MV-4-11 (cell line): ENCODE data around the gene ZNF90.
"Not testable (repeated sequence)": the region's sequence is repeated elsewhere in the genome, so short reads cannot be mapped to it uniquely, and the experiment has no call there.

Experiments used
- DNase-seq: peaks from one replicate; lab custom pipeline; 2025; lab: John Stamatoyannopoulos, UW

The ZNF90 gene

GRCh38 chr19:20077791-20078463 is at the start of gene ZNF90:
Gene ZNF90, plus strand, starts transcription at chr19:20078000. Its CDS starts 133 bp downstream, at chr19:20078133.
- no peak for DNase-seq

- no peak for DNase-seq
Observed at GRCh38 chr19:20028611-20029010, 49.2 kb upstream of the ZNF90 start.

GRCh38 chr19:20035935-20036334 is 41.9 kb upstream of the ZNF90 start:
- DNase-seq: no peak

GRCh38 chr19:20038358-20039202 is 39.2 kb upstream of the ZNF90 start:
- DNase-seq: no peak

GRCh38 chr19:20039203-20039723 is 38.5 kb upstream of the ZNF90 start, which contains the start of gene ZNF682:
Gene ZNF682, minus strand, starts transcription at chr19:20039505. Its CDS starts 160 bp downstream, at chr19:20039345.
- DNase-seq: no peak

GRCh38 chr19:20044663-20045062 is 33.1 kb upstream of the ZNF90 start:
- DNase-seq: no peak

GRCh38 chr19:20045742-20046141 is 32.1 kb upstream of the ZNF90 start:
- not testable (repeated sequence) for DNase-seq

GRCh38 chr19:20051841-20052768 is 25.7 kb upstream of the ZNF90 start:
- no peak for DNase-seq

GRCh38 chr19:20058738-20059137 is 19.1 kb upstream of the ZNF90 start:
- not testable (repeated sequence) for DNase-seq

GRCh38 chr19:20060282-20060681 is 17.5 kb upstream of the ZNF90 start:
- DNase-seq: no peak

GRCh38 chr19:20066861-20067260 is 10.9 kb upstream of the ZNF90 start:
- no peak for DNase-seq

GRCh38 chr19:20067943-20068342 is 9.9 kb upstream of the ZNF90 start:
- no peak for DNase-seq

- DNase-seq: not testable (repeated sequence)
Observed at GRCh38 chr19:20068559-20068958, 9.2 kb upstream of the ZNF90 start.

GRCh38 chr19:20070691-20071090 is 7.1 kb upstream of the ZNF90 start:
- no peak for DNase-seq

GRCh38 chr19:20072936-20073335 is 4.9 kb upstream of the ZNF90 start:
- no peak for DNase-seq

GRCh38 chr19:20078581-20079031 is 806 bp downstream of the ZNF90 start:
- no peak for DNase-seq

GRCh38 chr19:20079476-20079875 is 1.7 kb downstream of the ZNF90 start:
- no peak for DNase-seq

- DNase-seq: no peak
Observed at GRCh38 chr19:20080656-20081055, 2.9 kb downstream of the ZNF90 start.

- DNase-seq: not testable (repeated sequence)
Observed at GRCh38 chr19:20082232-20082833, 4.5 kb downstream of the ZNF90 start.

GRCh38 chr19:20082876-20083275 is 5.1 kb downstream of the ZNF90 start:
- not testable (repeated sequence) for DNase-seq

- DNase-seq: no peak
Observed at GRCh38 chr19:20102097-20102496, 24.3 kb downstream of the ZNF90 start.
